DMS114 treated with DMSO at 0.1 percent for 48 hours (cell line): ENCODE data around the gene SPATA18.
"Not testable (repeated sequence)": the region's sequence is repeated elsewhere in the genome, so short reads cannot be mapped to it uniquely, and the experiment has no call there.

ENCODE experiments used
- DNase-seq: peaks from one replicate; lab custom pipeline; 2025; ENCODE audit not compliant: unreplicated experiment; lab: John Stamatoyannopoulos, UW

The SPATA18 gene

DNA sequence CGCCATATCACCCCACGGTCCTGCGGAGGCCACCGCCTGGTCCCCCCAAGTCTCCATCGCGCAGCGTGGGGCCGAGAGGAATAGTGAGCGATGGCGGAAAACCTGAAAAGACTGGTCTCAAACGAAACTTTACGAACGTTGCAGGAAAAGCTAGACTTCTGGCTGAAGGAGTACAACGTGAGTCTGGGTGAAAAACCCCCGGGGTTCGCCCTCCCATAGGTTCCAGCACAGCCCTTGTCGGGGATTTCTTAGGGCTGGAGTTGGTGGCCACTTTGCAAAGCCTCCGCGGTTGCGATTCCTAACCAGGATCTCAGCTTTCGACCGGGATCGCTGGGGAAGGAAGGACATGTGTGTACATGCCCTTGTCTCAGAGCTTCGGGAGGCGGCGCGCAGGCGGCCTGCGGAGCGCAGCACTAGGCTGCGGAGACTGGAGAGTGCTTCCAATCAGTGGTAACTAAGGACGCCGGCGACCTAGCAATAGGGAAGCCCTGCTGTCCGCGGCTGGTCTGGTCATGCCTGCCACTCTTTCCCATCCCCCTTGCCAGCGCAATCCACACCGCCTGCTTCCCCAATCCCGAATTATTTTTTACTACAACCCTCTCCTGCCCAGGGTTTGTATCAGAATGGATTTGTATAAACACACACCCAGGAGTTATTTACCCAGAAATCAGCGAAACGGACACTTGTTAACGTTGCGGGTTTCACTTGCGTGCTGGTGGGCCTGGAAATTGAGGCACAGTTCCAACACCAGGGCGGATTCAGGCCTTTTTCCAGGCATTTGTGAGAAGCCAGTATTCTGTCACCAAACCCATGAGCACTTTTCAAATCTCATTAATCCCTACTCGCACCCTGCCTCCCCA, 741 bp downstream of the SPATA18 start:
- peak; percentile 13 for DNase-seq

GRCh38 chr4:52052475-52052780, 1.3 kb downstream of the SPATA18 start:
- DNase-seq: no peak

GRCh38 chr4:52054254-52054653, 3.1 kb downstream of the SPATA18 start:
- no peak for DNase-seq

- DNase-seq: no peak
Observed at GRCh38 chr4:52057196-52057595, 6.1 kb downstream of the SPATA18 start.

DNA sequence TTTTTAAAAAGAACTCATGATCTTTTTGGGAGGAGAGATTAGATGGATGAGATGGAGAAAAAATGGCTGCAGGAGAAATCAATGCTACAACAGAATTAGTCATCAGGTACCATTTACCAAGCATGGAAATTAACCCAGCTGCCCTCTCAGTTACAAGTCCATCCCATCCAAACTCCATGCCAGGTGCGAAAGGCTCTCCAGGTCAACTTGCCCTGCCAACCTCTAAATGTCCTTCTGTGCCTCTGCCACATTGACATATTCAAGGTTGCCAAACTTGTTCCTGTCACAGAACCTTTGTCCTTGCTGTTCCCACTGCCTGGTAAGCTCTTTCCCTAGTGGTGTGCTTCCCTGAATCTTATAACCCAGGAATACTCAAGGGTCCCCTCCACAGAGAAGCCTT, 7.2 kb downstream of the SPATA18 start:
- DNase-seq: no peak

DNA sequence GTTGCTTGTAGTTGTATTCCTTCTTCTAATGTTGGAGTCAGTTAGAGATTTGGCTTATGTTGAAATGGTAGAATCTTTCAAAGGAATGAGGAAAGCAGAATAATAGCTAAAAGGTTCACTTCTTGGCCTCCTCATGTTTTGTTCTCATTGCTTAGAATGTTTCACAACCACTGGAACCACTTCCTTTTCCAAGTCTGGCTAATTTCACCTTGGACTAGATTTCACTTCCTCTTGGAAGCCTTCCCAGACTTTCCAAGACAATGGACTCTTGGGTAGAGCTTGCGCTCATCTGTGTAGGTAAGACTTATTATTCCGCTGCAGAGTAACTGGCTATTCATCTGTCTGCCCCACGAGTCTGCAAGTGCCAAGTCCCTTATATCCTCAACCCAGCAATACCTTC, 8.3 kb downstream of the SPATA18 start:
- no peak for DNase-seq

DNA sequence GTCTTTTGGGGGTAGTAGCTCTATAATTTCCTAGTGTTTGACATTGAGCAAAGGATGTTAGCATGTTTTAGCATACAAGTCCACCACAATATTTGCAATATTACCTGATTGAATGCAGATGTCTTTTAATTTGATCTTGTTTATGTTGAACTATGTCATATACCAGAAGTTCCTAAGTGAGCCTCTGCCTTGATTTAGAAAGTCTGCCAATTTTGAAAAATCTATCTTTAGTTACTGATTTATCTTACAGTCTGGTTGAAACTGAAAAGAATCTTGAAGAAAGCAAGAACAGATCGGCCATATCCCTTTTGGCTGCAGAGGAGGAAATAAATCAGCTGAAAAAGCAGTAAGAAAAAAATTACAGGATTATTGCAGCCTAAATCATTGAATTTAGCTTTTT, 18.5 kb downstream of the SPATA18 start:
- DNase-seq: no peak

DNA sequence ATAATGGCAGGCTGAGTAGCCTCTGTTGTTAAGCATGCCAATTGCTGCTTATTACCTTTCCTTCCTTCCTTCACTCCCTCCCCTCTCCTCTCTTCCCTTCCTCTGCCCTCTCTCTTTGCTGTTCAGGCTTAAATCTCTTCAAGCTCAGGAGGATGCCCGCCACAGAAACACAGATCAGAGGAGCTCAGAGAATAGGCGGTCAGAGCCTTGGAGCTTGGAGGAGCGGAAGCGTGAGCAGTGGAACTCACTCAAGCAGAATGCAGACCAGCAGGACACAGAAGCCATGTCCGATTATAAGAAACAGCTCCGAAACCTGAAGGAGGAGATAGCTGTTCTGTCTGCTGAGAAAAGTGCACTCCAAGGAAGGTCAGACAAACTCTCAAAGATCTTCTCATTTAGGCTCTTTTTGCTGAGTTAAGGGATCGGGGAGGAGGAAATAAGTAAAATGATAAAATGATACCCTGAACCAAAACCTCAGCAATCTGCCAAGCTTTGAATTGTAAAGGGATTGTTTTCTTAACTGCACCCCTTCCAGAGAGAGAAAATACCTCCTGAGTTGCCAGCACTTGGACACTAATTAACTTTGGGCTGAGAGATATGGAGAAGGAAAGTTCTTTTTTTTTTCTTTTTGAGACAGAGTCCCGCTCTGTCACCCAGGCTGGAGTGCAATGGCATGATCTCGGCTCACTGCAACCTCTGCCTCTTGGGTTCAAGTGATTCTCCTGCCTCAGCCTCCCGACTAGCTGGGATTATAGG, 20.9 kb downstream of the SPATA18 start:
- DNase-seq: no peak

DNA sequence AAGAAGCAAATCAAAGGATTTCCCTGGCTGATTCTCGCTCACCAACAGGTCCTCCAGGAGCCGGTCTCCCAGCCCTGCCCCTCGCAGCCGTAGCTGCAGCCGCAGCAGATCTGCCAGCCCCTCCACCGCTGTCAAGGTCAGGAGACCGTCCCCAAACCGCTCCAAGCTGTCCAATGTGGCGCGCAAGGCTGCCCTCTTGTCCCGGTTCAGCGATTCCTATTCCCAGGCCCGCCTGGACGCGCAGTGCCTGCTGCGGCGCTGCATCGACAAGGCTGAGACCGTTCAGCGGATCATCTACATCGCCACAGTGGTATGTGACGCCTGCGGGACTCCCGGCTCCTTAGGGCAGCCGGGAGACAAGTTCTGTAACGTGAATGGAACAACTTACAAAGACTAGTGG, 25.6 kb downstream of the SPATA18 start:
- no peak for DNase-seq

DNA sequence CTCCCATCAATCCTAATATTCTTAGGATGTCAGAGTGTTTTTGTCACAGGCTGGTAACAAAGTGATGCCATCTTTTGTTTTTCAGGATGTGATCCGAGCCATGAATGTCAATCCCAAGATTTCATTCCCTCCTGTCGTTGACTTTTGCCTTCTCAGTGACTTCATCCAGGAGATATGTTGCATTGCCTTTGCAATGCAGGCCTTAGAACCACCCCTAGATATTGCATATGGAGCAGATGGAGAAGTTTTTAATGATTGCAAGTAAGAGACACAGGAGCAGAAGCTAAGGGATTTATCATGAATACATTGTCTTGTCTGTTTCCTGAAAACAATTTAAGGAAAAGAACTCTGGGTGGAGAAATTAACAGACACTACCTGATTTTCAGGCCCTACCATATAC, 28.6 kb downstream of the SPATA18 start:
- no peak for DNase-seq

- no peak for DNase-seq
Observed at GRCh38 chr4:52081216-52081615, 30.1 kb downstream of the SPATA18 start.

DNA sequence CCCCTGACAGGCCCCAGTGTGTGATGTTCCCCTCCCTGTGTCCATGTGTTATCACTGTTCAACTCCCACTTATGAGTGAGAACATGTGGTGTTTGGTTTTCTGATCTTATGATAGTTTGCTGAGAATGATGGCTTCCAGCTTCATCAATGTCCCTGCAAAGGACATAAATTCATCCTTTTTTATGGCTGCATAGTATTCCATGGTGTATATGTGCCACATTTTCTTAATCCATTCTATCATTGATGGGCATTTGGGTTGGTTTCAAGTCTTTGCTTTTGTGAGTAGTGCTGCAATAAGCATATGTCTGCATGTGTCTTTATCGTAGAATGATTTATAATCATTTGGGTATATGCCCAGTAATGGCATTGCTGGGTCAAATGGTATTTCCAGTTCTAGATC, 35.3 kb downstream of the SPATA18 start:
- DNase-seq: not testable (repeated sequence)

DNA sequence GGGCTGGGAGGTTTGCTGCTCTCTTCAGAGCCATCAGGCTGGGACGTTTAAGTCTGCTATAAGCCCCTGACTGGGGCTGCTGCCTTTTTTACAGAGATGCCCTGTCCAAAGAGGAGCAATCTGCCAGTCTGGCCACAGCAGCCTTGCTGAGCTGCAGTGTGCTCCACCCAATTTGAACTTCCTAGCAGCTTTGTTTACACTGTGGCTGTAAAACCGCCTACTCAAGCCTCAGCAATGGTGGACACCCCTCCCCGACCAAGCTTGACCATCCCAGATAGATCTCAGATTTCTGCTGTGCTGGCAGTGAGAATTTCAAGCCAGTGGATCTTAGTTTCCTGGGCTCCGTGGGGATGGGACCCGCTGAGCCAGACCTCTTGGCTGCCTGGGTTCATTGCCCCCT, 40.7 kb downstream of the SPATA18 start:
- no peak for DNase-seq

- DNase-seq: no peak
Observed at GRCh38 chr4:52093466-52093865, 42.4 kb downstream of the SPATA18 start.

DNA sequence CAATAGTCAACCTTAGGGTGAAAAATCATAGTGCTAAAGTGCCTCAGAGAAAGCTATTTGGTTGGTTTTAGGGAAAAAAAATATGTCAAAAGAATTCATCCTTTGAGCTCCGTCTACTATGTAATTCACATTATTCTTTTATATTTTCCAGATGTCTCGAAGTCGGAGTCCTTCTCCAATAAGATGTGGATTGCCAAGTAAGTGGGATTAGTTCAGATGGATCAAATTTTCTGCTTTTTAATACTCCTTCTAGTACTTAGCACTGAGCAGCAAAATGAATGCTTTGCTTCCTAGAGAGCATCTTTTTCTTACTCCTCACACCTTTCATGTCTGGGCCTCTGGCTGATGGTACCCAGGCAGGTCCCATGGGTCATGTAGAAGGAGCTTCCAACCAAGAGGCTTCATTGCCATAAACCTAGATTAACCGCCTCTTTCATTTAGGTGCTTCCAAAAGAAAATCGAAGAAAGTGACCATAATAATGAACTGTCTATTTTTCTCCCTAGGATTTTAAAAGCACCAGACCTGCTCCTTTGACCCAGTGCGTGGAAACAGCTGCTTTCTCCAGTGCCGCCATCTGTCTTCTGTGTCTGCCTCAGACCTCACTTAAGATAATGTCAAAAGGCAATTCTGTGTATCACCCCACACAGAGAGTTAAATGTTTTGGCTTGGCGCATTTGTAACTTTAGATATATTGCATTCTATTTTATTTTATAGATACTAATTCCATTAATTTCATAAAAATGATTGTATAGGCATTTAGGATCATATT, 43.5 kb downstream of the SPATA18 start:
- DNase-seq: no peak

DNA sequence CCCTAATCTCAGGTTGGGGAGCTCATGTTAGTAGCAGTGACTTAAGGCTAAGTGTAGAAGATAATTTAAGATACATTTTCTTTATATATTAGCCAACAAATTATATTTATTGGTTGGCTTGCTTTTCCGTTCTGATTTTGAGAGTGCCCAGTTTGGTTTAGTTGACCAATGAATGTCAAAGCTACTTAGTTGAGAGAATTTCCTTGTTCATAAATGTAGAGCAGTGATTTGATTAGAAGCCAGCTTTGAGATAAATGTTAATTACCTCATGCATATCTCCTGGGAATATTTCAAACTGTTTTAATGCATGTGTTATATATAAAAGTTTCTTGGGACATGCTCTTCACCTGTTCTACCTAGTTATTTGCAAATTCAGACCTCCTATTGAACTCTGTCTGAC, 44.3 kb downstream of the SPATA18 start:
- DNase-seq: no peak

GRCh38 chr4:52096048-52096447, 44.9 kb downstream of the SPATA18 start:
- DNase-seq: no peak

- no peak for DNase-seq
Observed at GRCh38 chr4:52098618-52099017, 47.5 kb downstream of the SPATA18 start.

GRCh38 chr4:52099860-52100461, 48.9 kb downstream of the SPATA18 start:
- DNase-seq: no peak

- DNase-seq: no peak
Observed at GRCh38 chr4:52102587-52102986, 51.5 kb downstream of the SPATA18 start.

GRCh38 chr4:52103319-52103718, 52.2 kb downstream of the SPATA18 start:
- peak; percentile 31 for DNase-seq
